IgD-negative memory B cell (primary cell): ENCODE results near the gene ENO4. TPM values are rescaled to one million over a fixed set of nuclear protein-coding genes. Genes with fewer than 3 reads are reported as not detected.

ENCODE experiments used
- H3K27ac Mint-ChIP-seq, 3 donors: one replicate each; pipeline ENCODE4 v1.8.0; 2020 to 2022; ENCODE audit warnings: mild to moderate bottlenecking in 3 of 3, mixed read lengths in 3 of 3, moderate library complexity in 1 of 3
- H3K27me3 Mint-ChIP-seq: one replicate; pipeline ENCODE4 v1.8.0; 2021; ENCODE audit warnings: mixed read lengths
- H3K36me3 Mint-ChIP-seq: one replicate; pipeline ENCODE4 v1.8.0; 2020; ENCODE audit warnings: mild to moderate bottlenecking, mixed read lengths
- H3K4me1 Mint-ChIP-seq, 3 donors: one replicate each; pipeline ENCODE4 v1.8.0; 2020 to 2022; ENCODE audit warnings: mixed read lengths in 3 of 3, mild to moderate bottlenecking in 1 of 3
- H3K4me3 Mint-ChIP-seq, 4 donors: one replicate each; pipeline ENCODE4 v1.8.0; 2020 to 2022; ENCODE audit warnings: mild to moderate bottlenecking in 4 of 4, mixed read lengths in 4 of 4, moderate library complexity in 3 of 4
- H3K9me3 Mint-ChIP-seq, 3 donors: one replicate each; pipeline ENCODE4 v1.8.0; 2020 to 2021; ENCODE audit warnings: mixed read lengths in 3 of 3, mild to moderate bottlenecking in 1 of 3
- polyA plus RNA-seq: library from polyadenylated mRNA; unstranded; fragments of 300-500 nt; fragmentation: Illumina TruSeq; gene quantifications from one replicate; pipeline ENCODE4 v1.2.3, GENCODE V29; 2021

ENO4 gene
- polyA plus RNA-seq, 1 donor from 2014 or later, result 0.45 TPM

DNA sequence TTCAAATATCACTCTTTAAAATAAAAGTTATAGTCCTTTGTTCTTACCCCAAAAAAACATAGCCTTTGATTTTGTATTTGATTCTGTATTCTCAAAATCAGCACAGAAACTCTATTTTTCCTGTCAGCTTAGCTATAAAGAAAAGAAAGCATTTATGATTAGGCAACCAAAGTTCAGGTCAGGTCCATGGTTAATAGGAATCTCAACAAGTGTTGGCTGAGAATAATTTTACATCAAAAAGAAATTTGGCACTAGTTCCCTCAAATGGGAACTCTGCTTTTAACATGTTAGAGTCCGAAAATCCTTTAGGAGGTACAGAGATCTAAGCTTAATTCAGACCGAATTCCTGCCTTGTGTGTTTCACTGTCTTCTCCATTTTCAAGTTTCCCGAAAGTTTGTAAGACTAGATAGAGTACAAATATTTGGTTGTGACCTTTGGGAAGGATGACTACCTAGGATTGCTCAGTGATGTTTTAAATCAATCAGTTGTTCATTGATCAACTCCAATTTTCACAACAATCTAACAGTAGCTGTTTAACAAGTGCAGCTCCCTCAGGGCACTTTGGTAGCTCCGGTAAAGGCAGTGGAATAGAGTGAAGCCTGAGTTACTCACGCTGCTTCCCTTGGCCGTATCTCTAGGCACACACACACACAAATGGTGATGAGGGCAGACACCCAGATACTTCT is 8.8 kb upstream of the ENO4 start:
- Mint-ChIP-seq H3K4me1 (peaks cover 2 to 32% (median 15%) of the 10 kb centered on the region in 3 donors), H3K4me3 (no peak overlapping the region)

DNA sequence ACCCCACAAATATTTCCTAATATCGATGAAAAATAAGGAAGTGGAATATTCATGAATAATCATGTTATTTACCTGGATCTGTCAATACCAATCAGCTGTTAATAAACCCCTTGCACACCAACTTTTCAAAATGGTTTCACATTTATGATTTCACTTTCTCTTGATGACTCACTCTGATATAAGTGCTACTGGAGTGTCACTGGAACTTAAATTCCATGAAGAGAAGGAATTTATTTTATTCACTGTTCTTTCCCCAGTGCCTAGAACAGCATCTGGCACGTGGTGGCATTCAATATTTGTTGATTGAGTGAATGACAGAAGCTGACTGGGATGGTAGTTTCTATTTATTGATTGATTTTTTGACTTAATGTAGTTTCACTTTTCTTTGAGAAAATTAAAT is 3.5 kb upstream of the ENO4 start:
- no peaks in the 10 kb centered on the region for H3K9me3 Mint-ChIP-seq
- H3K4me3 Mint-ChIP-seq, result peak overlapping the region in 3 of 4 donors; percentile 3 to 26 (median 4)
- peaks cover 5% of the 10 kb centered on the region for H3K27me3 Mint-ChIP-seq
- peaks cover 3 to 45% (median 13%) of the 10 kb centered on the region in 3 donors for H3K4me1 Mint-ChIP-seq
- H3K27ac Mint-ChIP-seq, result peak overlapping the region; percentile 4 to 60 (median 46)
- no peaks in the 10 kb centered on the region for H3K36me3 Mint-ChIP-seq

More for the DNA sequence above, 8.8 kb upstream of the ENO4 start:
- Mint-ChIP-seq H3K36me3 (no peaks in the 10 kb centered on the region), H3K27ac (no peak overlapping the region), H3K27me3 (no peaks in the 10 kb centered on the region), H3K9me3 (no peaks in the 10 kb centered on the region)

DNA sequence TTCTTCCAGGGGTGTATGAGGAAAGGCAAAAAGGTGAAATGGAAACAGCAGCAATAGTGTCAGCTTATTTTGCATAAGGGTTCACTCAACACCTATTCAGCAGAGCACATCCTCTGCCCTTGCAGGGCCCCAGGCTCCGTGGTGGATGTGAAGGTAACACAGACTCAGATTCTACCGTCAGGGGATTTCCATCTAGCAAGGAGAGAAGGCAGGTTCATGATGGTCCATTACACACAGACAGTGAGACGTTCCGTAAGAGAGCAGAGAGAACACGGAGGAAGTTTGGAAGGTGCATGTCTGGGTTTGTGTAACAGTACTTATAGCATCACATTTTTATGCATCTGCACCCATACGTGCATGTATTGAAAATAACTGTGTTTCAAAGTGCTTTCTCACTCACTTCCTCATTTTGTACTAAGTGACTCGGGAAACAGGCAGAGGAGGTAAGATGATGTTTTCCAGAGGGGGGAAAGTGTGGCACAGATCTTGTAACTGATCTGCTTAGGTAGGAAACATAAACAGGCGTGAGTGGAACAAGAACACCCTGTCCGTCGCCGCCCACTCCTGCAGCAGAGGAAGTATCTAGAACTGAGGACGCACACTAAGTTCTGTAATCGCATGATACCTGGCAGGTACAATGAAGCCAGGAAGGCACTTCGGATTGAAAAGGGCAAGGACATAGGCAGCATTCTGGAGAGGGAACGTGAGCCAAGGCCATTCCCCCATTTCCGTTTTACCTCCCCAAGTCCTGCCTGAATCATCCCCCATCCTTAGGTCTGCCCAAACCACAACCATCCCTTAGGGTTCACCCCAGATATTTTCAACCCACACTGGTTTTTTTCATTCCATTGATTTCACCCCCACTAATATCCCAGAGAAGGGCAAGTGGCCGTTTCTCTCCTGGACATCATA is 1.0 kb upstream of the ENO4 start:
- peak overlapping the region; percentile 65 to 99 (median 98) for H3K27ac Mint-ChIP-seq
- H3K36me3 Mint-ChIP-seq, result no peaks in the 10 kb centered on the region
- H3K4me1 Mint-ChIP-seq, result peaks cover 0 to 41% (median 14%) of the 10 kb centered on the region in 3 donors
- H3K9me3 Mint-ChIP-seq, result no peaks in the 10 kb centered on the region
- H3K4me3 Mint-ChIP-seq, result peak overlapping the region; percentile 70 to 93 (median 90)
- peaks cover 5% of the 10 kb centered on the region for H3K27me3 Mint-ChIP-seq

DNA sequence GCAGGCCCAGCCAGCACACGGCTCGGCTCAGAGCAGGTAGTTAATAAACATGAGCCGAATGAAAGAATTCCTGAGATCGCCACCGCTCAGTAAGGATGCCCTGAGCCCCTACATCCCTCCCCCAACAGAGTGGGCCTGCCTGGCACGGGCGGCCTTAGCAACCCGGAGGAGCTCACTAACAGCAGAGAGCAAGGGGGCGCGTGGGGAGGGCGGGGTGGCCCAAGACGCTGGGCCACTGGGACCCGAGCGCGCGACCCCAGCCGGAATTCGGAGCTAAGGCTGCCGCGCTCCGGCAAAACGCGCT is 403 bp upstream of the ENO4 start:
- H3K4me3 Mint-ChIP-seq, result peak overlapping the region; percentile 70 to 93 (median 90)
- peaks cover 0 to 41% (median 14%) of the 10 kb centered on the region in 3 donors for H3K4me1 Mint-ChIP-seq
- no peaks in the 10 kb centered on the region for H3K36me3 Mint-ChIP-seq
- no peaks in the 10 kb centered on the region for H3K9me3 Mint-ChIP-seq
- H3K27me3 Mint-ChIP-seq, result peaks cover 5% of the 10 kb centered on the region
- H3K27ac Mint-ChIP-seq, result peak overlapping the region; percentile 65 to 99 (median 98)

DNA sequence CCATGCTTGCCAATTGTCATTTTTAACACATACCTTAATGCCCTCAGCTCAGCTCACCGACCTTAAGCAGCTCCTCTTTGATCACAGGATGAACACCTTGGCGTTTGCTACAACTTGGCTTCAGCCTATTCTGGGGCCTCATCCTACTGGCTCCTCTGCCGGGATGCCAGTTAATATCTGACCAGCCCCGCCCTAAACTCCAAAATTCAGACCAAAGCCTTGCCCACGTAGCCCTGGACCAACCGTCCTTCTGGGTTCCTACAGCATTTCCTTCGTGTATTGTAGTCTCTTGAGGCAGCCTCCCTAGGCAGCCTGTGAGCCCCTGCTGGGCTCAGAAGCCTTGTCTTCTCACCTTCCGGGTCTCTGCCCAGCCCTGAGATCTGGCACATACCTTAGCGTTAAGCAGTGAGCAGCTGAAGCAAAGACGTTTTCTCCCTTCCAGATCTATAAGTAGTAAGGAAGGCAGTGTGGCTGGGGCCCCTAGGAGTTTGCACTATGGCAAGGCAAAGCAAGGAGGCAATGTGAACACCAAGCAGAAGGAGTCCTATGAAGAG is 836 bp downstream of the ENO4 start:
- Mint-ChIP-seq H3K27me3 (peaks cover 5% of the 10 kb centered on the region), H3K9me3 (no peaks in the 10 kb centered on the region), H3K36me3 (no peaks in the 10 kb centered on the region), H3K4me3 (peak overlapping the region; percentile 70 to 93 (median 90)), H3K27ac (peak overlapping the region; percentile 65 to 99 (median 98)), H3K4me1 (peaks cover 0 to 38% (median 14%) of the 10 kb centered on the region in 3 donors)

DNA sequence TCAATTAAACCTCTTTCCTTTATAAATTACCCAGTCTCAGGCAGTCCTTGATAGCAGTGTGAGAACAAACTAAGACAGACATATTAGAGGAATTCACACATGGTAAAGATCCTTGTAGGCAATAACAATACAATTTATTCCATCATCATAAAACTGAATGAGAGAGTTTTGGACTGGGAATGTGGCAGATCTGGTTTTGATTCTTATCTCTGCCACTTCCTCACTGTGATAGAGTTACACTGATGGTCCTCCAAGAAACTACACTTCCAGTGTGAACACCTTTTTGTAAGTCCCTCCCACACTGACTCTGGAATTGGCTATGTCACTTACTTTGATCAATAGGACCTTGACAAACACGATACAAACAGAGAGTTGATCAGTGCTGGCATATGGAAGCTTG is 2.9 kb downstream of the ENO4 start:
- peaks cover 0 to 6% (median 0%) of the 10 kb centered on the region in 3 donors for H3K9me3 Mint-ChIP-seq
- H3K27ac Mint-ChIP-seq, result no peak overlapping the region
- H3K36me3 Mint-ChIP-seq, result no peaks in the 10 kb centered on the region
- peak overlapping the region in 1 of 4 donors; percentile 35 for H3K4me3 Mint-ChIP-seq
- H3K27me3 Mint-ChIP-seq, result peaks cover 5% of the 10 kb centered on the region
- H3K4me1 Mint-ChIP-seq, result peaks cover 0 to 21% (median 10%) of the 10 kb centered on the region in 3 donors

DNA sequence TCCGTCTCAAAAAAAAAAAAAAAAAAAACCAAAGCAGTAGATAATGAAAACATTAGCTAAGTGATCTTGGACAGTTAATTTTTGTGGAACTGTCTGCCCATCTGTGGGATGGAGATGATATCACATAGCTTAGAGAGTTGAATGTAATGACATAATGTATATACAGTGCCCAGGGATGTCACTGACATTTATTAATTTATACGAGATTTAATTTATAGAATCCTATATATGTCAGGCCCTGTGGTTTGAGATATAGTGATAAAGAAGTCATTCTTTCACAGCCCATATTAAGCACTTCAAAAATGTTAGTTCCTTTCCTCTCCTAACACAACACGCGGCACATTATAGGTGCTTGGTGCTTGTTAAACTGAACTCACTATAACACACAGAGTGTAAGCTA is 4.0 kb downstream of the ENO4 start:
- Mint-ChIP-seq H3K27ac (no peak overlapping the region), H3K4me1 (peaks cover 0 to 11% (median 4%) of the 10 kb centered on the region in 3 donors), H3K36me3 (no peaks in the 10 kb centered on the region), H3K27me3 (peaks cover 5% of the 10 kb centered on the region), H3K9me3 (peaks cover 3 to 14% (median 6%) of the 10 kb centered on the region in 3 donors), H3K4me3 (no peak overlapping the region)

DNA sequence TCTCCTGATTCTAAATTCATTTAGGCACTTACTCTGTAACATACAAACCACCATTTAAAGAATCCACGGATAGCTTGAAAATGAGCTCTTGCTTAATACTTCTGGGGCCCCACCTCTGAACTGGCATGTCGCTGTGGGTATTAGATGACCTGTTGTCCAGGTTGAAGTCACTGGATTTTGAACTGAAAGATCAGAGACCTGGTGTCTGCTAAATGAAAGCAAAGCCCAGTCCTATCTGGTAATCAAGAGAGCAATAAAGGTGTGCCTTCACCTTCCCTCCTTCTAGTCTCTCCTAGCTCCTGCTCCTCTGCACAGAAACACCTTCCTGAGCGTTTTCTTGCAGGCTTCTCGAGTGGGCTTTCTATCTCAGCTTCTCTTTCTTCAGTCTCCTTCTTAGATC is 4.4 kb downstream of the ENO4 start:
- Mint-ChIP-seq H3K27me3 (peaks cover 4% of the 10 kb centered on the region), H3K4me3 (peak overlapping the region in 1 of 4 donors; percentile 60), H3K36me3 (no peaks in the 10 kb centered on the region), H3K9me3 (peaks cover 3 to 15% (median 6%) of the 10 kb centered on the region in 3 donors), H3K4me1 (peaks cover 0 to 11% (median 4%) of the 10 kb centered on the region in 3 donors), H3K27ac (no peak overlapping the region)

DNA sequence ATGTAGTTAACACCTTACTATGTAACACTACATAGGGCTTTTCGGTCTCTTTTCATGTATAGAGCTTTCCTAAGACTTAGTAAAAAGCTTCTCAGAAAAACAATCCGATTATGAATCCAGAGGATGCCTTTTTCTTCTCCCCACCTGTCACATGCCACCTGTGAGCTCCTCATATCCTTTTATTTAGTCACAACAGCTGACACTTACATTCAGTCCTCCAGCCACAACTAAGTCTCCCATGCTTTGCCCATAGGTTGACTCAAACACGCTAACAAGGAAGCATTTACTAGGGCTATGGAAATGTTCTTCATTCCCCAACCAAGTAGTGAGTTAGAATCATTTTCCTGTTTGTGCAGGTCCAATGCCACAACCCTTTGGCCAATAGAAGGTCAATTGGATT is 7.9 kb downstream of the ENO4 start:
- no peaks in the 10 kb centered on the region for H3K36me3 Mint-ChIP-seq
- no peaks in the 10 kb centered on the region for H3K27me3 Mint-ChIP-seq
- no peaks in the 10 kb centered on the region for H3K4me1 Mint-ChIP-seq
- H3K9me3 Mint-ChIP-seq, result peaks cover 3 to 15% (median 6%) of the 10 kb centered on the region in 3 donors
- H3K4me3 Mint-ChIP-seq, result peak overlapping the region in 1 of 4 donors; percentile 47
- H3K27ac Mint-ChIP-seq, result peak overlapping the region in 1 of 3 donors; percentile 13

DNA sequence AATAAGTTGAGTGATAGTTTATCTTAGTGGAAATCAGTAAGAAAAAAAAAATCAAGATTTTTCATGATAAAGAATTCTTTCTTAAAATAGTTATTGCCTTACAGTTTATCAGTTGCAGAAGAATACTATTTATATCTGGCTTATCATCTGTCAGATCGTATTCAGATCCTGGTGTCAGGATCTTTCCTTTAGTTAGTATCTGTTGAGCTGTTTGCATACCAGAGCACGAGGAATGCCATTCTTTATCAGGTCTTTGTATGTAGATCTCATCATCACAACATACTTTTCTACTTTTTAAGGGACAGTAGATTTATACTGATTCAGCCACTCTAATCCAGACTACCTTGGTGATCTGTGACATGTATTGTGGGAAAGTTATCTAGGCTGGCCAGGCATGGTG is 12.5 kb downstream of the ENO4 start:
- Mint-ChIP-seq H3K27me3 (no peaks in the 10 kb centered on the region), H3K36me3 (no peaks in the 10 kb centered on the region), H3K4me1 (no peaks in the 10 kb centered on the region), H3K27ac (no peak overlapping the region), H3K9me3 (peaks cover 3 to 11% (median 6%) of the 10 kb centered on the region in 3 donors), H3K4me3 (no peak overlapping the region)

DNA sequence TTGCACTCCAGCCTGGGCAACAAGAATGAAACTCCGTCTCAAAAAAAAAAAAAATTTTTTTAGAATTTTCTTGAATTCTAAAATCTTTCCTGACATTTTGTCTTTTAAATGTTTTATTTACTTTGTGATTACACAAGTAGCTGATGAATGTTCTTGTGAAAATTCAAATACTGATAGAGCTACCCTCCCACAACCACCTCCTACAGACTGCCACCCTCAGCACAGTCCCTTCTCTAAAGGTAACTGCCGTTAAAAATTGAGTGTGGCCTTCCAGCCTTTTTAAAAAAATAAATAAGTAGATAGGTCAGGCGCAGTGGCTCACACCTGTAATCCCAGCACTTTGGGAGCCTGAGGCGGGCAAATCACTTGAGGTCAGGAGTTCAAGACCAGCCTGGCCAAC is 15.1 kb downstream of the ENO4 start:
- no peak overlapping the region for H3K4me3 Mint-ChIP-seq
- no peaks in the 10 kb centered on the region for H3K9me3 Mint-ChIP-seq
- H3K36me3 Mint-ChIP-seq, result no peaks in the 10 kb centered on the region
- H3K4me1 Mint-ChIP-seq, result peaks cover 0 to 2% (median 0%) of the 10 kb centered on the region in 3 donors
- no peak overlapping the region for H3K27ac Mint-ChIP-seq
- H3K27me3 Mint-ChIP-seq, result no peaks in the 10 kb centered on the region

DNA sequence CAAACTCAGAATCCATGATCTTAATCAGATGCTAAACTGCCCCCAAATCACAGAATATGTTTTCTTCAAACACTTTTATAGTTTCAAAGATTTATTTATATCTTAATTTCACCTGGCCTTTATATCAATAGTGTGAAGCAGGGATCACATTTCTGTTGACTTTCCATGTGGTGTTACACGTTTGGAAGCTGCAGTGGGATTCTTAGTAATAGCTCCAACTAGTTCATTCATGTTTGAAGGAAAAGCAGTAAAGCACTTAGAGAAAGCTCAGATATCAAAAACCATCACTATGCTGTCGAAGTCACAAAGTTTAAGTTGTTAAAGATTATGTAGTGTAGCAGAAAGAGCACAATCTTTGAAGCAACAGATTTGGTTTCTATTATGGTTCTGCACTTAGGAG is 16.8 kb downstream of the ENO4 start:
- Mint-ChIP-seq H3K9me3 (no peaks in the 10 kb centered on the region), H3K4me3 (no peak overlapping the region), H3K27me3 (peaks cover 4% of the 10 kb centered on the region), H3K36me3 (no peaks in the 10 kb centered on the region), H3K4me1 (peaks cover 0 to 2% (median 0%) of the 10 kb centered on the region in 3 donors), H3K27ac (no peak overlapping the region)

DNA sequence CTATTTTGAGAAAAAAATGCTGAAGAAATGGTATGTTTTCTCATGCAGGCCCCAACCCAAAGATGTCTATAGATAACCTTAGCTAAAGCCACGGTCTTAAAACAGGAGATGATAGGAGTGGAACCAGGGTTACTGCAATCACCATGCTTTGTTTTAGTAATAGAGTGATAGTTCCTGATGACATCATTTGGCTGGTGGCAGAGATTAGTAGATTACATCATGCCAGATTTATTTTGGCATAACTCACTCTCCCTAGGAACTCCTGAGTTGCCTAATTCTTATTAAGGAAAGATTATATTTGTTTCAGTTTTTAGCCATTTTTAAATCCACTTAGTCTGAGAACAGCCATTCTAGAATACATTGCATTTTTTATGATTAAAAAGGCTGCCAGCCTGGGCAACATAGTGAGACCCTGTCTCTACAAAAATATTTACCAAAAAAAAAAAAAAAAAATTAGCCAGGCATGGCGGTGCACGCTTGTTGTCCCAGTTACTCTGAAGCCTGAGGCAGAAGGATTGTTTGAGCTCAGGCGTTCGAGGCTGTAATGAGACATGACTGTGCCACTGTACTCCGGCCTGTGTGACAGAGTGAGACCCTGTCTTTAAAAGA is 17.8 kb downstream of the ENO4 start:
- no peaks in the 10 kb centered on the region for H3K36me3 Mint-ChIP-seq
- peaks cover 0 to under 1% (median 0%) of the 10 kb centered on the region in 3 donors for H3K9me3 Mint-ChIP-seq
- H3K27me3 Mint-ChIP-seq, result peaks cover 4% of the 10 kb centered on the region
- no peak overlapping the region for H3K4me3 Mint-ChIP-seq
- peaks cover 0 to 2% (median 0%) of the 10 kb centered on the region in 3 donors for H3K4me1 Mint-ChIP-seq
- no peak overlapping the region for H3K27ac Mint-ChIP-seq

DNA sequence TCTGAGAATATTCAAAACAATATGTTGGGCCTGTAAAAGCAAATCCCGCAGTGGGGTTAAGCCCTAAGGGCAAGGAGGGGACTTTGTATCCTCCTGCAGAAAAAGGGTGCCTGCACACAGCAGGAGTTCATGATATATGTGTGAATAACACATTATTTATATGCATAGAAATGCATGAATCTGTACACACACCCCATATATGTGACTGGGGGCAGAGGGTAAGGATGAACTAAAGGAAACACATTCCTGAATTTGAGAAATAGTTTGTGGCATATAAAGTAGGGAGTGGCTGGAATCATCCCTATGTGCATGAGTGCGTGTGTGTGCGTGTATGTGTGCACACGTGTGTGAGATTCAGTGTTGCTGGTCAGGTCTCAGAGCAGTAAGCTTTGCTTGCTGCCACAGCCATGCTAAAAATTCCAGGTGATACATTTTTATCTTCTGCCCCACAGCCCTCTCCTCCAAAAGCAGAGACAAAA is 18.9 kb downstream of the ENO4 start:
- peaks cover 4% of the 10 kb centered on the region for H3K27me3 Mint-ChIP-seq
- peaks cover 0 to 2% (median 0%) of the 10 kb centered on the region in 3 donors for H3K4me1 Mint-ChIP-seq
- H3K36me3 Mint-ChIP-seq, result no peaks in the 10 kb centered on the region
- no peak overlapping the region for H3K27ac Mint-ChIP-seq
- H3K9me3 Mint-ChIP-seq, result peaks cover 0 to 5% (median 0%) of the 10 kb centered on the region in 3 donors
- H3K4me3 Mint-ChIP-seq, result peak overlapping the region in 1 of 4 donors; percentile 5
